Measurements from ENCODE around the gene TP53AIP1.

DNA sequence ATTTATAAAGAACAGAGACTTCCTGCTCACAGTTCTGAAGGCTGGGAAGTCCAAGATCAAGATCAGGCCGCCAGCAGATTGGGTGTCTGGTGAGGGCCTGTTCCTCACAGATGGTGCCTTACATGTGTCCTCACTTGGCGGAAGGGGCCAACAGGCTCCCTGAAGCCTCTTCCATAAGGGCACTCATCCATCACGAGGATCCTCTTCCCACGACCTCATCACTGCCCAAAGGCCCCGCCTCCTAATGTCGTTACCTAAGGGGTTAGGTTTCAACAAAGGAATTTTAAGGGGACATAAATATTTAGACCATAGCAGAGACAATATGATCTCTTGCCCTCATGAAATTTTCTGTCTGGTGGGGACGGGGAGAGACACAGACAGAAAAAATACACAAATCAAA, 18.6 kb downstream of the TP53AIP1 start:
- TF ChIP-seq POLR2A (IDR thresholded peaks at IDR 0.05) = no peak
- TF ChIP-seq, protein P1, sequence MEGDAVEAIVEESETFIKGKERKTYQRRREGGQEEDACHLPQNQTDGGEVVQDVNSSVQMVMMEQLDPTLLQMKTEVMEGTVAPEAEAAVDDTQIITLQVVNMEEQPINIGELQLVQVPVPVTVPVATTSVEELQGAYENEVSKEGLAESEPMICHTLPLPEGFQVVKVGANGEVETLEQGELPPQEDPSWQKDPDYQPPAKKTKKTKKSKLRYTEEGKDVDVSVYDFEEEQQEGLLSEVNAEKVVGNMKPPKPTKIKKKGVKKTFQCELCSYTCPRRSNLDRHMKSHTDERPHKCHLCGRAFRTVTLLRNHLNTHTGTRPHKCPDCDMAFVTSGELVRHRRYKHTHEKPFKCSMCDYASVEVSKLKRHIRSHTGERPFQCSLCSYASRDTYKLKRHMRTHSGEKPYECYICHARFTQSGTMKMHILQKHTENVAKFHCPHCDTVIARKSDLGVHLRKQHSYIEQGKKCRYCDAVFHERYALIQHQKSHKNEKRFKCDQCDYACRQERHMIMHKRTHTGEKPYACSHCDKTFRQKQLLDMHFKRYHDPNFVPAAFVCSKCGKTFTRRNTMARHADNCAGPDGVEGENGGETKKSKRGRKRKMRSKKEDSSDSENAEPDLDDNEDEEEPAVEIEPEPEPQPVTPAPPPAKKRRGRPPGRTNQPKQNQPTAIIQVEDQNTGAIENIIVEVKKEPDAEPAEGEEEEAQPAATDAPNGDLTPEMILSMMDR (IDR thresholded peaks at IDR 0.05) = no peak

Measured in ovary (tissue), 3 donors.